ENCODE measurements around the gene IFT172. TPM values are rescaled to one million over a fixed set of nuclear protein-coding genes. Genes with fewer than 3 reads are reported as not detected.
A peak's percentile ranks its signal among the peaks of the same experiment; 100 is the strongest.

The IFT172 gene
- total RNA-seq, 1 experiment from 2014 or later, result 13.7 TPM

GRCh38 chr2:27527182-27527581 is 37.6 kb upstream of the IFT172 start (continued):
- TF ChIP-seq CTCF (IDR thresholded peaks at IDR 0.05 in 2 of 3, conservative IDR thresholded peaks at IDR 0.05 in 1 of 3; ENCODE audit: borderline replicate concordance in 1 of 3, insufficient read depth in 1 of 3, low read depth in 2 of 3, low read length in 2 of 3) (no peak), MAX (IDR thresholded peaks at IDR 0.05) (no peak)

- TF ChIP-seq CTCF (IDR thresholded peaks at IDR 0.05 in 2 of 3, conservative IDR thresholded peaks at IDR 0.05 in 1 of 3; ENCODE audit: borderline replicate concordance in 1 of 3, insufficient read depth in 1 of 3, low read depth in 2 of 3, low read length in 2 of 3) (peak; percentile 25 to 39 (median 30); a peak in 4 of 6 replicates), ZNF274 (IDR thresholded peaks at IDR 0.05; ENCODE audit: low read depth, low read length) (no peak), TCF7L2 (IDR thresholded peaks at IDR 0.05; ENCODE audit: borderline replicate concordance, extremely low read depth, insufficient read depth, insufficient read length) (no peak), POLR2A (IDR thresholded peaks at IDR 0.05; ENCODE audit: borderline replicate concordance, extremely low read depth, insufficient read depth, insufficient read length) (no peak), JUND (IDR thresholded peaks at IDR 0.05) (no peak), REST (IDR thresholded peaks at IDR 0.05; ENCODE audit: low read depth) (no peak), EZH2phosphoT487 (IDR thresholded peaks at IDR 0.05; ENCODE audit: borderline replicate concordance) (no peak), CEBPB (IDR thresholded peaks at IDR 0.05; ENCODE audit: low read depth) (no peak), YY1 (IDR thresholded peaks at IDR 0.05; ENCODE audit: extremely low read depth, insufficient replicate concordance, low read depth, low read length) (no peak), CBX3 (IDR thresholded peaks at IDR 0.05; ENCODE audit: low read depth) (no peak), EGR1 (IDR thresholded peaks at IDR 0.05; ENCODE audit: low read depth) (no peak), FOSL1 (IDR thresholded peaks at IDR 0.05; ENCODE audit: low read depth) (no peak), RAD21 (IDR thresholded peaks at IDR 0.05; ENCODE audit: low read depth) (peak; percentile 36; the same call in 1 of the 2 replicates)
- ChIA-PET RAD21 (ENCODE audit: low non-redundant PET in 1 of 2, low total read pairs in 2 of 2, uncharacterized antibody in 2 of 2, unreplicated experiment in 2 of 2) (no interaction called here), CTCF (interaction anchor here (1.0 kb wide), 1 partner anchor 11 kb away, joined by 3 read pairs; no protein-coding TSS in a partner anchor), POLR2A (no interaction called here)
- H2AFZ ChIP-seq (ENCODE audit: low read depth, low read length, poor library complexity, severe bottlenecking), result no peak overlapping the region
- no peak overlapping the region for H3K4me3 ChIP-seq (replicated peaks in 1 of 2; ENCODE audit: low read depth in 1 of 2, low read length in 2 of 2)
- no peak overlapping the region for H3K27ac ChIP-seq (ENCODE audit: low read depth, low read length)
- no peaks in the 10 kb centered on the region for H3K27me3 ChIP-seq (ENCODE audit: insufficient read depth, low read length)
- peaks cover 3 to 9% of the 10 kb centered on the region in 2 experiments; a peak in 3 of 4 replicates for H3K4me1 ChIP-seq (ENCODE audit: control insufficient read depth in 1 of 2, insufficient read depth in 2 of 2, low read length in 2 of 2)
- H3K9me3 ChIP-seq (ENCODE audit: control insufficient read depth in 1 of 2, insufficient read depth in 1 of 2, low read depth in 1 of 2, low read length in 2 of 2), result no peaks in the 10 kb centered on the region
- intact Hi-C loops (cut with micrococcal nuclease), result no loop called here
- no peak overlapping the region for H3K9ac ChIP-seq (ENCODE audit: low read length)
- no peaks in the 10 kb centered on the region for H3K79me2 ChIP-seq (ENCODE audit: insufficient read depth, low read length)
- no TSS peak for BruUV-seq (replicated peaks)
- no peaks in the 10 kb centered on the region for H3K36me3 ChIP-seq (ENCODE audit: control insufficient read depth in 1 of 2, insufficient read depth in 2 of 2, low read length in 2 of 2)
- DNase-seq (ENCODE audit: low read depth, low spot score) (no peak), ATAC-seq (peak; percentile 43; the same call in 1 of the 2 replicates)
- no peaks in the 10 kb centered on the region for H4K20me1 ChIP-seq (ENCODE audit: insufficient read depth)
- H3K9me2 ChIP-seq (ENCODE audit: insufficient read depth), result no peaks in the 10 kb centered on the region
- no peak overlapping the region for H3K4me2 ChIP-seq (ENCODE audit: low read length)
Measured at GRCh38 chr2:27522400-27522945, 32.9 kb upstream of the IFT172 start.

Data from HCT116 (cell line).